Activated naive CD4-positive, alpha-beta T cell treated with anti-CD3 and anti-CD28 coated beads for 36 hours (primary cell): ENCODE results near the gene MAP2. TPM values are rescaled to one million over a fixed set of nuclear protein-coding genes. Genes with fewer than 3 reads are reported as not detected.

ENCODE experiments used
- CTCF ChIA-PET: fragments of 350-600 bp; sonication (Branson Sonifier 250); formaldehyde crosslinking; loops from one replicate; lab custom pipeline; 2021; ENCODE audit warnings: antibody characterized with exemption; lab: Charles Lee
- DNase-seq: peaks from one replicate; pipeline ENCODE4 v3.0.0-alpha.2; 2020
- H3K27ac Mint-ChIP-seq: one replicate; pipeline ENCODE4 v1.8.0; 2021; ENCODE audit warnings: mild to moderate bottlenecking, mixed read lengths
- H3K27me3 Mint-ChIP-seq: one replicate; pipeline ENCODE4 v1.8.0; 2021; ENCODE audit warnings: low read depth, mixed read lengths
- H3K36me3 Mint-ChIP-seq: one replicate; pipeline ENCODE4 v1.8.0; 2021; ENCODE audit warnings: low read depth, mixed read lengths
- H3K4me1 Mint-ChIP-seq: one replicate; pipeline ENCODE4 v1.8.0; 2021; ENCODE audit warnings: low read depth, mixed read lengths
- H3K4me3 Mint-ChIP-seq: one replicate; pipeline ENCODE4 v1.8.0; 2021; ENCODE audit warnings: mild to moderate bottlenecking, moderate library complexity, mixed read lengths
- H3K9me3 Mint-ChIP-seq: one replicate; pipeline ENCODE4 v1.8.0; 2021; ENCODE audit warnings: mixed read lengths
- intact Hi-C: fragments of 100-400 bp; cut with micrococcal nuclease; formaldehyde crosslinking; loops from one replicate; pipeline ENCODE4 v1.15.1; 2023
- total RNA-seq, 2 experiments: library from RNA; stranded (reverse); gene quantifications; one replicate each; pipeline ENCODE4 v1.2.3, GENCODE V29; 2021

MAP2 gene
- under 1 TPM; 0.20 to 0.67 TPM for total RNA-seq

- H3K4me3 Mint-ChIP-seq, result peak within 1 kb of the TSS; percentile 73
- H3K36me3 Mint-ChIP-seq, result no peaks in the 10 kb centered on the region
- H3K27me3 Mint-ChIP-seq, result peaks cover 42% of the 10 kb centered on the region
- DNase-seq, result peak; percentile 74
- H3K9me3 Mint-ChIP-seq, result no peaks in the 10 kb centered on the region
- intact Hi-C loops, result loop anchor here (1.0 to 10.0 kb wide), 3 partner anchors 89 to 1169 kb away; partner anchors contain the start of genes IDH1 and PTH2R
- peaks cover 12% of the 10 kb centered on the region for H3K4me1 Mint-ChIP-seq
- CTCF ChIA-PET, result interaction anchor here (0.8 to 3.3 kb wide), 7 partner anchors 10 to 132 kb away, joined by 3 to 13 read pairs (median 4); no protein-coding TSS in a partner anchor
- no peak within 1 kb of the TSS for H3K27ac Mint-ChIP-seq
Measured at GRCh38 chr2:209423562-209424198, at the start of gene MAP2. TSS of gene MAP2 (plus strand) at chr2:209424047. CDS start at chr2:209653171, 229,124 bp downstream.

GRCh38 chr2:209376686-209377085, 47.2 kb upstream of the MAP2 start:
- no peaks in the 10 kb centered on the region for H3K36me3 Mint-ChIP-seq

GRCh38 chr2:209380293-209380692, 43.6 kb upstream of the MAP2 start:
- DNase-seq, result no peak
- CTCF ChIA-PET, result no interaction called here
- no peaks in the 10 kb centered on the region for H3K36me3 Mint-ChIP-seq
- no peaks in the 10 kb centered on the region for H3K4me1 Mint-ChIP-seq
- intact Hi-C loops, result no loop called here
- H3K9me3 Mint-ChIP-seq, result peaks cover 15% of the 10 kb centered on the region
- no peaks in the 10 kb centered on the region for H3K27me3 Mint-ChIP-seq
- H3K27ac Mint-ChIP-seq, result no peak overlapping the region
- H3K4me3 Mint-ChIP-seq, result no peak overlapping the region

More at GRCh38 chr2:209376686-209377085, 47.2 kb upstream of the MAP2 start:
- Mint-ChIP-seq H3K4me3 (no peak overlapping the region), H3K27ac (no peak overlapping the region), H3K4me1 (no peaks in the 10 kb centered on the region), H3K9me3 (peaks cover 33% of the 10 kb centered on the region), H3K27me3 (no peaks in the 10 kb centered on the region)
- intact Hi-C loops, result no loop called here
- no peak for DNase-seq
- CTCF ChIA-PET, result no interaction called here

DNA sequence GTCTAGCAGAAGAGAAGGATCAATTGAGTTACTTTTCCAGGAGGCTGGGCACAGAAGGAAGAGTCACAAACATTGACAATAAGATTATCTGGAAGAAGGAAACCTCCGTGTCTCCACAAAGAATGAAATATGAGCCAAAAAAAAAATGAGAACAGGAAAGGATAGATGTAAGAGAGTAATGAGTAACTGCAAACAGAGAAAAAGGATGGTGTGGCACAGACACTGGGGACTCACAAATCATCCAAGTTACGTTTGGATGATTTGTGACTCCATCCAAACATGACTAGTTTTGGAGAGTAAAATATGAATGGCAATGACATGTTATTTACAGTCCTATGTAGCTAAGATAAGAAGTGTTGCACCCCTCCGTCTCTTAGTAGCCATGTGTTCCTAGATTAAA, 42.8 kb upstream of the MAP2 start:
- DNase-seq, result no peak
- no peaks in the 10 kb centered on the region for H3K27me3 Mint-ChIP-seq
- no peak overlapping the region for H3K27ac Mint-ChIP-seq
- intact Hi-C loops, result no loop called here
- no peak overlapping the region for H3K4me3 Mint-ChIP-seq
- H3K4me1 Mint-ChIP-seq, result no peaks in the 10 kb centered on the region
- H3K9me3 Mint-ChIP-seq, result peaks cover 7% of the 10 kb centered on the region
- CTCF ChIA-PET, result interaction anchor here (0.7 kb wide), 1 partner anchor 106 kb away, joined by 3 read pairs; no protein-coding TSS in a partner anchor
- H3K36me3 Mint-ChIP-seq, result no peaks in the 10 kb centered on the region

GRCh38 chr2:209382775-209383174, 41.1 kb upstream of the MAP2 start:
- CTCF ChIA-PET, result interaction anchor here (0.6 kb wide), 1 partner anchor 330 kb away, joined by 3 read pairs; no protein-coding TSS in a partner anchor
- H3K4me3 Mint-ChIP-seq, result no peak overlapping the region
- intact Hi-C loops, result no loop called here
- no peak overlapping the region for H3K27ac Mint-ChIP-seq
- H3K9me3 Mint-ChIP-seq, result no peaks in the 10 kb centered on the region
- H3K4me1 Mint-ChIP-seq, result no peaks in the 10 kb centered on the region
- H3K27me3 Mint-ChIP-seq, result no peaks in the 10 kb centered on the region
- no peak for DNase-seq
- H3K36me3 Mint-ChIP-seq, result no peaks in the 10 kb centered on the region

GRCh38 chr2:209383212-209383611, 40.6 kb upstream of the MAP2 start:
- Mint-ChIP-seq H3K27ac (no peak overlapping the region), H3K36me3 (no peaks in the 10 kb centered on the region), H3K4me3 (no peak overlapping the region), H3K4me1 (no peaks in the 10 kb centered on the region), H3K9me3 (no peaks in the 10 kb centered on the region), H3K27me3 (no peaks in the 10 kb centered on the region)
- no peak for DNase-seq
- CTCF ChIA-PET, result interaction anchor here (0.6 kb wide), 1 partner anchor 330 kb away, joined by 3 read pairs; no protein-coding TSS in a partner anchor
- intact Hi-C loops, result no loop called here

DNA sequence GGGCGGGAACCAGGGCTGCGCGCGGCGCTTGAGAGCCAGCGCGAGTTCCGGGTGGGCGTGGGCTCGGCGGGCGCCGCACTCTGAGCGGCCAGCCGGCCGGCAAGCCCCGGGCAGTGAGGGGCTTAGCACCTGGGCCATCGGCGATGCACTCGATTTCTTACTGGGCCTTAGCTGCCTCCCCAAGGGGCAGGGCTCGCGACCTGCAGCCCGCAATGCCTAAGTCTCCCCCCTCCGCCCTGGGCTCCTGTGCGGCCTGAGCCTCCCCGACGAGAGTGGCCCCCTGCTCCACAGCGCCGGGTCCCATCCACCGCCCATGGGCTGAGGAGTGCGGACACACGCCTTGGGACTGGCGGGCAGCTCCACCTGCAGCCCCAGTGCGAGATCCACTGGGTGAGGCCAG, 36.5 kb upstream of the MAP2 start:
- no peak overlapping the region for H3K4me3 Mint-ChIP-seq

DNA sequence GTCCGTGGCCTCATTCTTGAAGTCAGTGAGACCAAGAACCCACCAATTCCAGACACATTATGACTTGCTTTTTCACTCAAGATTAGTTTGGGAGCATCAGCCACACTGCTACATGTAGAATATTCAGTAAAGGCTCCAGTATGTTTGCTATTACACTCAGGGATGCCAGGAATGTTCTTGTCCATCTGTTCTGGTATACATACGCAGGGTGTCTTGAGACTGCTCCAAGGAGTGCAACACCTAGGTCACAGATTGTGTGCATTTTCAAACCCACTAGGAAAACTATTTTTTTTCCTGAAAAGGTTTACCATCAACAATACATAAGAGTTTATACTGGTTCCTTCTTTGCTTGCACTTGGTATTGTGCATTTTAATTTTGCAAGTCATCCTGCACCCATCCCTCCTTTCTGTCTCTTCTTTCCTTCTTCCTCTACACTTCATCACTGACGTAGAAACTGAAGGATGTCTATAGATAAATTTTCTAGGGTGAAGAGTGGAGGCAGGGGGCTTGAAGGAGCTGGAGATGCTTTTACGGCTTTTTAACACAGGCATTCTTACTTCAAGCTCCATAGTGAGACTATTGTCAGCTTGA, 35.3 kb upstream of the MAP2 start:
- CTCF ChIA-PET, result interaction anchor here (2.9 kb wide), 1 partner anchor 53 kb away, joined by 11 read pairs; no protein-coding TSS in a partner anchor
- intact Hi-C loops, result no loop called here
- no peaks in the 10 kb centered on the region for H3K4me1 Mint-ChIP-seq
- H3K36me3 Mint-ChIP-seq, result no peaks in the 10 kb centered on the region
- no peaks in the 10 kb centered on the region for H3K27me3 Mint-ChIP-seq
- H3K27ac Mint-ChIP-seq, result no peak overlapping the region
- no peak for DNase-seq
- no peak overlapping the region for H3K4me3 Mint-ChIP-seq
- H3K9me3 Mint-ChIP-seq, result no peaks in the 10 kb centered on the region

More for the DNA sequence above, 36.5 kb upstream of the MAP2 start:
- no peak for DNase-seq
- Mint-ChIP-seq H3K27ac (no peak overlapping the region), H3K9me3 (no peaks in the 10 kb centered on the region), H3K36me3 (no peaks in the 10 kb centered on the region), H3K4me1 (no peaks in the 10 kb centered on the region), H3K27me3 (no peaks in the 10 kb centered on the region)
- CTCF ChIA-PET, result interaction anchor here (2.9 kb wide), 1 partner anchor 52 kb away, joined by 11 read pairs; no protein-coding TSS in a partner anchor
- intact Hi-C loops, result no loop called here

DNA sequence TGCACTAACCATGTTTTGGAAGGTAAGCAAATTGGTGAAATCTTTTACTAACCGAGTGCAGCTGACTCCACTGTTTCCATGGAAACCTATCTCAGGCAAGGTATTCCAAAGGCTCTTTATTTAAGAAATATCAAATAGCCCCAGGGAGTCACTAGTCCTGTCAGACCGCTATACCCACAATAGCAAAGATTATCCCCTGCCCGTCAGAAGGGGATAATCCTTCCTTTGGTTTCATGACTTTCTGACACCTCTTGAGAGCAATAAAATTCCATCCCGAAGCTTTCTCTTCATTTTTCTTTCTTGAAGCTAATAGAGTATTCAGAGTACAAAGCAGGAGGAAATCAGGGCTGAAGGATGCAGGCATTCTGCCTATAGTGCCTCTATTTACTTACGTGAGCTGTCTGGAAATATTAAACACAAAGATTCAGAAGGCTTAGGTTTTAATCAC, 34.7 kb upstream of the MAP2 start:
- no peaks in the 10 kb centered on the region for H3K9me3 Mint-ChIP-seq
- intact Hi-C loops, result no loop called here
- H3K4me1 Mint-ChIP-seq, result no peaks in the 10 kb centered on the region
- no peaks in the 10 kb centered on the region for H3K36me3 Mint-ChIP-seq
- CTCF ChIA-PET, result interaction anchor here (2.9 kb wide), 1 partner anchor 54 kb away, joined by 11 read pairs; no protein-coding TSS in a partner anchor
- H3K27me3 Mint-ChIP-seq, result no peaks in the 10 kb centered on the region
- no peak overlapping the region for H3K4me3 Mint-ChIP-seq
- no peak overlapping the region for H3K27ac Mint-ChIP-seq
- no peak for DNase-seq

- CTCF ChIA-PET, result no interaction called here
- intact Hi-C loops, result no loop called here
- Mint-ChIP-seq H3K9me3 (no peaks in the 10 kb centered on the region), H3K27me3 (no peaks in the 10 kb centered on the region), H3K36me3 (no peaks in the 10 kb centered on the region), H3K27ac (no peak overlapping the region), H3K4me1 (no peaks in the 10 kb centered on the region), H3K4me3 (no peak overlapping the region)
- no peak for DNase-seq
Measured at GRCh38 chr2:209390839-209391238, 33.0 kb upstream of the MAP2 start.

- no peaks in the 10 kb centered on the region for H3K36me3 Mint-ChIP-seq
- no peak for DNase-seq
- intact Hi-C loops, result no loop called here
- H3K9me3 Mint-ChIP-seq, result no peaks in the 10 kb centered on the region
- H3K4me3 Mint-ChIP-seq, result no peak overlapping the region
- no peak overlapping the region for H3K27ac Mint-ChIP-seq
- H3K27me3 Mint-ChIP-seq, result no peaks in the 10 kb centered on the region
- CTCF ChIA-PET, result no interaction called here
- H3K4me1 Mint-ChIP-seq, result no peaks in the 10 kb centered on the region
Measured at GRCh38 chr2:209391776-209392401, 32.0 kb upstream of the MAP2 start.

DNA sequence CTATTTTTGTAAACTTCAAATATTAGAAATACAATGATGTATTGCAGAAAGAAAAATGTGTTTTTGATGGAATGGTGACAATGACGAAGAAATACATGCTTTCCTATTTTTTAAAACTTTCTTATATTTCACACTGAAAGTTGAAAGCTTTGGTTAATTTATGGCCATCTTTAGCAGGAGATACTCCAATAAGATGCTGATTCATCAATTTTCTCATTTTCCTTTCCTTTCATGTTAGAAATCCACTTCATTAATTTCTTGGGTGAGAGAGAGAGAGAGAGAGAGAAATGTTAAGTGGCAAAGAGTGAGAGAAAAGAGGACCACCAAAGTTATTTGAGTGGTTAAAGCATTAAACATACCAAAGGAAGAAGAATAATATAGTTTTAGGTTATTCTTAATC, 28.6 kb upstream of the MAP2 start:
- DNase-seq, result no peak
- intact Hi-C loops, result no loop called here
- CTCF ChIA-PET, result no interaction called here
- H3K9me3 Mint-ChIP-seq, result no peaks in the 10 kb centered on the region
- no peaks in the 10 kb centered on the region for H3K4me1 Mint-ChIP-seq
- H3K4me3 Mint-ChIP-seq, result no peak overlapping the region
- H3K27ac Mint-ChIP-seq, result no peak overlapping the region
- H3K36me3 Mint-ChIP-seq, result no peaks in the 10 kb centered on the region
- no peaks in the 10 kb centered on the region for H3K27me3 Mint-ChIP-seq
